Fibroblast of skin of right quadriceps (primary cell): ENCODE data around the gene ADI1.
"Not testable (repeated sequence)": the region's sequence is repeated elsewhere in the genome, so short reads cannot be mapped to it uniquely, and the experiment has no call there.

Source experiments
- DNase-seq: peaks from one replicate; pipeline ENCODE4 v3.0.0-alpha.2; 2013

The ADI1 gene

DNA sequence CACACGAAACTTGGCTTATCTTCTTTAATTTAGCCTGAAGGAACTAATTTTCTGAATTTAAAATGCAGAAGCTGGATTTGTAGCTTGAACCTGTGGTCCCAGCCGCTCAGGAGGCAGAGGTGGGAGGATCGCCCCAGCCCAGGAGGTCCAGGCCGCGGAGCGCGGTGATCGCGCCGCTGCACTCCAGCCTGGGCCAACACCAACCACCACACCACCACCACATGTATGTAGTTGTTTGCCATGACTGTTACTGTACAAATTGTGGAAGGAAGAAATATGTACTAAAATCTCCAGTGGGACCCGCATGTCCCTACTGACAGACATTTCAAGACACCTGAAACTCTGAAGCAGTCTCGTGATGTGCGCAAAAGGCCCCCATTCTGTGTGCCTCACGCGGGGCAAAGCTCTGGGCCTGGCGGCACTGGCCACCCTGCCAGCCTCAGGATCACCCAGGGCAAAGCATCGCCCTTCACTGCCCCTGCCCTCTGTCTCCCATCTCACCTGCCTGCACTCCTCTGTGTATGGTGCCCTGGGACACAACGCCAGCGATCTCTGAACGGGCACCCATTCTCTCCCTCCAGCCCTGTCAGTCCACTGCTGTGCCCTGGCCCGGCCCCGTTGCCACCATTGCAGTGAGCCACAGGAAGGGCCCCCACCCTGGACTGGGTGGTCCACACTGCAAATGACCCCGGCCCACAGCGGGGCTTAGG, 10.1 kb upstream of the ADI1 start:
- DNase-seq = no peak

DNA sequence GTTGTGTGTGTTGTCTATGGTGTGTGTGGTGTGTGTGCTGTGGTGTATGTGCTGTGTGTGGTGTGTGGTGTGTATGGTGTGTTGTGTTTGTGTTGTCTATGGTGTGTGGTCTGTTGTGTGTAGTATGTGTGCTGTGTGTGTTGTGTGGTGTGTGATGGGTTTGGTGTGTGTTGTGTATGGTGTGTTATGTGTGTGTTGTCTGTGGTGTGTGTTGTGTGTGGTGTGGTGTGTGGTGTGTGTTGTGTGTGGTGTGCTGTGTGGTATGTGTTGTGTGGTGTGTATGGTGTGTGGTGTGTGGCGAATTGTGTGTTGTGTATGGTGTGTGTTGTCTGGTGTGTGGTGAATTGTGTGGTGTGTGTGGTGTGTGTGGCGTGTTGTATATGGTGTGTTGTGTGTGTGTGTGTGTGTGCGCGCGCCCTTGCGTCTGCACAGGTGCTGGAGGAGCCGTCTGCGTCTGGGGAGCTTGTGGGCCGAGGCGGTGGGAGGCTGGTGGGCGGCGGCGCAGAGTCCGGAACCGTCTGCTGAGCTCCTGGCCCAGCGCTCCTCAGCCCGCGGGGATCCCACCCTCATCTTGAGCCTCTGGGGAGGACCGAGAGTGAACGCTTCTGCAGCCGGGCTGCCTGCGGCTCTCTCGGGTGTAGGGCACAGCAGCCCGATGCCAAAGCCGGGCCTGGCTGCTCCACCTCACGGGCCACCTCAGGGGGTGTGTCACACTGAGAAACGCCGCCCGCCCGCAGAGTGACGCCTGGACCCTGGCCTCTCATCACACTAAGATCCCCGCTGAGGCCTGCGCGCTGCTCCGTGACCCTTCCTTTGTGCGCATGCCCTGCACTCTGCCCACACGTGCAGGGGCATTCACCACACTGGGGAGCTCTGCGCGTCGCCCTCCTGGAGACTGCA, 8.8 kb upstream of the ADI1 start:
- no peak for DNase-seq

DNA sequence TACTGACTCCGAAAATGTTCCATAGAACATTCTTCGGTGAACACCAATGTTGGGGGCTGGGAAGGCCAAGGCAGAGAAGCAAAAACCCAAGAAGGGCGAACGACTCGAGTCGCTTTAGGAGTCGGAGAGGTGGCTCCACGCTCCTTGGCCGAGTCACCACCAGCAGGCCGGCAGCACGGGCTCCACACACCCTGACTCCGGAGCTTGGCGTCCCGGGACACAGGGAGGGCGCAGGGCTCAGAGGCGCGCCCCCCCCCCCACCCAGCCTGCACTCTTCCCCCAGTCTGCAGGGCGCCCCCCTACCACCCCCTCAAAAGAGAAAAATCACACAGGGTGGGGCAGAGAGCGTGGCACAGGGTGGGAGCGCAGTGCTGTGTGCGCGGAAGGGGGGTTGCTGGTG, 7.5 kb upstream of the ADI1 start:
- DNase-seq = no peak

DNA sequence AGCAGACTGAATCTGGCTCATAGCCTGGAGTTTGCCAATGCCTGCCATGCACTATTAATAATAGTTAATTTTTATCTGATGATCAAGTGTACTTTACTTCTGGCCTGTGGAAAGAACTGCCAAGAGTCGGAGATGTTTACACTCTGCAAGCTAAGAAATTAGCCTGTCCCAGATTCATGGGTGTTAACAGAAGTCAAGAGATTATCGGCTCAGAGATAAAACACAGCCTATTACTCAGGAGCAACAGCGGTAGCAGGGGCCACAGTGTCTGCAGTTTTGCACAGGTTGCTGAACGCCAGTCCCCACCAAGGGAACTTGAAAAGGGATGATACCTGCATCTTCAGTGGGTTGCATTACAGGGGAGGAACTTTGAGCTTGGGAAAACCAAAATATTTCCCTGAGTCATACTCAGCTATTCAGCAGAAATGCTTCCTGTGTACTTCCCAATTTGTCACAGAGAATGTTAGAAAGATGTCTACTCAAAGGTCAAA, 4.3 kb upstream of the ADI1 start:
- DNase-seq = peak; percentile 40

DNA sequence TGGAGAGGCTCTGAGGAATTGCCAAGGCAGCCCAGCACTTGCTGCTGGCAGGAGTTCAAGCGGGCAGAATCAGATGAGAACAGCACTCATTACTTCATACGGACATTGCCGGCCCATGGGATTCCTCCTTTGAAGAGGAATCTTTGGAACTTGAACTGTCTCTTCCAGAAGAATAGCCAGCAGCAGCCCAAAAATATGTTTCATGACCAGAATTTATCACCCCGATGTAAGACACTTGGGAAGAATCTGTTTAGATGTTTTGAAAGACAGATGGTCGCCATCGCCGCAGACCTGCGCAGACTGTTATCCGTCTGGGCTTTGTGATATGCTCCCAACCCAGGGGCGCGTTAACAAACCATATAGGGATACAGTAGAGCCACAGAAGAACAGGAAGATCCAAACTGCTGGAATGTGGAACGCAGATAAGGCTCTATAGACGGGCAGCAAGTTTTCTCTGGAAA, 3.7 kb upstream of the ADI1 start:
- DNase-seq = peak; percentile 37

DNA sequence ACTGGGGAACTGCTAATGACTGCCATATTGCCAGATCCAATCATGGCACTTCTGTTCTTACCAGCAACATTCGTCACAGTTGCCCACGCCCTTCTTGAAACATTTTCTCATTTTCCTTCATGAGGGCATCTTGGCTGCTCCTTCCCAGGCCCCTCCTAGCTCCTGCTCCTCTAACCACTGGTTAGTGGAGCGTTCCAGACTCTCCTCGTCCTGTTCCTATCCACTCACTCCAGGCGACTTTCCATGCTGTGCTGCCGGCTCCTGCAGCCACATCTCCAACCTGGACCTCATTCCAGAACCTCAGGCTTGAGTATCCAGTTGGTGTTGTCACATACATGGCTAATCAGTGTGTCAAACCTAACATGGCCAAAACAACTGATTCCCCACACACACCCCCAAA, 1.3 kb upstream of the ADI1 start:
- no peak for DNase-seq

DNA sequence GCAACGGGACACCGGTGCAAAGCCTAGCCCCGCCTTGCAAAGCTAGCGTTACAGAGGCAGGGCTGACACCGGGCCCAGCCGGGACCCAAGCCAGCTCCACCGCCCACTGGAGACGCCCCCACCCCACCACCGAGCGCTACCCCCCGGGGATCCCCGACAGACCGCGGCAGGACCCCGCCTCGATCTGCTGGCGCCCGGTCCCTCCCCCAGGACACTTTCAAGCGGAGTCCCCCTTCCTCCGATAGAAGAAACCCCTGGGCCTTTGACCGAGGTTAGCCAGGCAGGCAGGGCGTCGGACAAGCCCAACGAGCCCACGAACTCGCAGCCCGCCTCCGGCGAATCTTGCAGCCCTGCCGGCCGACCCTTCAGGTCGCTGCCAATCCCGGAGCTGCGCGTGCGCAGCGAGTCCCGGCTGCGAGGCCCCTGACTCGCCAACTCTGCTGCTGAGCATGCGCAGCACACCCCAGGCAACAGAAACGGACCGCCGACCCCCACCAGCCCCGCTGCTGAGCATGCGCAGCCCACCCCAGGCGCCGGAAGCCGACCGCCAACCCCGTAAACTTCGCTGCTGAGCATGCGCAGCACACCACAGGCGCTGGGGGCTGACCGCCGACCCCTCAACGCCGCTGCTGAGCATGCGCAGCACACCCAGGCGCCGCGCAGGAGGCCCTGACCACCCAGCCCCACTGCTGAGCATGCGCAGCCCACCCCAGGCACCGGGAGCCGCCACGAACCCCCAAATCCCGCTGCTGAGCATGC, 656 bp downstream of the ADI1 start:
- peak; percentile 97 for DNase-seq

DNA sequence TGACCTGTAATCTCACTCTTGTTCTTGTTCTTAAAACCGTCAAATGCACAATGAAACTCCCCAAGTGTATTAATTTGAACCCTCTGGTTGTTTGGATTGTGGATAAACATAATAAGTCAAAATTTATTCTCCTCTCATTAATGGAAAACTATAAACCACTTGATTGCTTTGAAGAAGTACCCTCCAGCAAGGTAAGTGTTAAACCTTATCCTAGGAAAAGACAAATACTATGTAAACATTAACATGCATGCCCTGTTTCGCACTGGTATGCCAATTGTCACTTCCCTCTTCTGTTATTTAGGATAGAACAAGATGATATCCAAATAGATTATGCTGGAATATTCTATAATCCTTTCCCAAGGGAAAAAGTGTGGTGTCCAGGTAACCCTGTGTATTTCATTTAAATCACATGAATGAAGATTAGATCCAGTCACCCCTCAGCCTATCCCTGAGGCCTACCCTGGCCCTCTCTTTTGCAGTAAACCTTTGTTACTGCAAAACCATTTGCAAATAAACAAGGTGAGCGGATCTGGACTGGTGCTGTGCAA, 1.3 kb downstream of the ADI1 start:
- no peak for DNase-seq

DNA sequence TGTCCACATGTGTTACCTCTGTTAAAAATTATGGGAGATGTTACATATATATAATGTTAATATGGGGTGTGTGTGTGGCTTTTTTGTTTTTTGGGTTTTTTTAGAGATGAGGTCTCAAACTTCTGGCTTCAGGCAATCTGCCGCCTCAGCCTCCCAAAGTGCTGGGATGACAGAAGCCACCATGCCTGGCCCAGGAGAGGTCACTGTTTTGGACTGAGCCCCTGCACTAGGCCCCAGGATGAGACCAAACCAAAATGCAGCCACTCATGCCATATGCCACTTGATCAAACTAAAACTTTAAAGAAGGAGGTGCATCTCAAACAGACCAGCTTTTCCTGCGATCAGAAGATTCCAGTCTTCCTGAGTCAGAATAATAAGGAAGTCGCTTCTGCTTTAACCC, 2.5 kb downstream of the ADI1 start:
- no peak for DNase-seq

DNA sequence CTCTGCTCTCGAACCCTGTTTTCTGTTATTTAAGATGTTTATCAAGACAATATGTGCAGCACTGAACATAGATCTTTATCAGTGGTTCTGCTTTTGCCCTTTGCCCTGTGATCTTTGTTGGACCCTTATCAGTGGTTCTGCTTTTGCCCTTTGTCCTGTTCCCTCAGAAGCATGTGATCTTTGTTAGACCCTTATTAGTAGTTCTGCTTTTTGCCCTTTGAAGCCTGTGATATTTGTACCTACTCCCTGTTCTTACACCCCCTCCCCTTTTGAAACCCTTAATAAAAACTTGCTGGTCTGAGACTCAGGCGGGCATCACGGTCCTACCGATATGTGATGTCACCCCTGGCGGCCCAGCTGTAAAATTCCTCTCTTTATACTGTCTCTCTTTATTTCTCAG, 3.9 kb downstream of the ADI1 start:
- not testable (repeated sequence) for DNase-seq

DNA sequence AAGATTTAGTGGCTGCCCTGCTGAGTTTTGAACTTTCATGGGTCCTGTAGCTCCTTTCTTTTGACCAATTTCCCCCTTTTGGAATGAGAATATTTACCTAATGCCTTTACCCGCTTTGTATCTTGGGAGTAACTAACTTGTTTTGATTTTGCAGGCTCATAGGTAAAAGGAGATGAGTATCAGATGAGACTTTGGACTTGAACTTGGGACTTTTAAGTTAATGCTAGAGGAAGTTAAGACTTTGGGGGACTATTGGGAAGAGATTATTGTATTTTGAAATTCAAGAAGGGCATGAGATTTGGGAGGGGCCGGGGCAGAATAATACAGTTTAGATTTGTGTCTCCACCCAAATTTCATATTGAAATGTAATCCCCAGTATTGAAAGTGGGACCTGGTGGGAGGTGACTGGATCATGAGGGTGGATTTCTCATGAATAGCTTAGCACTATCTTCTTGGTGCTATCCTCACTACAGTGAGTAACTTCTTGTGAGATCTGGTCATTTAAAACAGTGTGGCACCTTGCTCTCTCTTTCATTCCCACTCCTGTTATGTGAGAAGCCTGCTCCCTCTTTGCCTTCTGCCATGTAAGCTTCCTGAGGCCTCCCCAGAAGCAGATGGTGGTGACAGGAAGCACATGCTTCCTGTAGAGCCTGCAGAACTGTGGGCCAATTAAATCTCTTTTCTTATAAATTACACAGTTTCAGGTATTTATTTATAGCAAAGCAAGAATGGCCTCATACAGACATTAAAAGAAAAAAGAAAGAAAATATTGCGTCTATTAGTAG, 6.1 kb downstream of the ADI1 start:
- no peak for DNase-seq

DNA sequence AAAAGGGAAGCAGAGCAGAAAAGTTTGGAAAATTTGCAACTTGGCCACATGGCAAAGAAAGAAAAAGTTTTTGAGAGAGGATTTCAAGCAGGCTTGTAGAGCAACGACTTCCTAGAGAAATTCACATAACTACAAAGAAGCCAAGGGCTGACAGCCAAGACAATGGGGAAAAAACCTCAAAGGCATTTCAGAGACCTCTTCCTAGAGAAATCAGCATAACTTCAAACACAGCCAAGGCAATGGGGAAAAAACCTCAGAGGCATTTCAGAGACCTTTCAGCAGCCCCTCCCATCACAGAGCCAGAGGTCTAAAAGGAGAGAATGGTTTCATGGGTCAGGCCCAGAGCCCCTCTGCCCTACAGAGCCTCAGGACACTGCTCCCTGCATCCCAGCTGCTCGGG, 7.2 kb downstream of the ADI1 start:
- DNase-seq = no peak

DNA sequence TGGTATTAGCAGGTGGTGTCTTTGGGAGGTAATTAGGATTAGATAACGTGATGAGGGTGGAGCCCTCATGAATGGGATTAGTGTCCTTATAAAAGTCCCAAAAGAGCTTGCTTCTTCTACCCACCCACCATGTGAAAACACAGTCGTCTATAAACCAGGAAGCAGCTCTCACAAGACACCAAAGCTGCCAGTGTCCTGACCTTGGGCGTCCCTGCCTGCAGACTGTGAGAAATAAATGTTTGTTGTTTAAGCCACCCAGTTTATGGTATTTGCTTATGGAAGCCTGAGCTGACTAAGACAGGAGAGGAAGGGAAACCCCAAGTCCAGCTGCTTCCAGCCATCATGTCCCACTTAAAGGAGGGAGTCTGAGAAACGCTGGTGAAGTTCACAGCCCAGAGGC, 13.6 kb downstream of the ADI1 start:
- no peak for DNase-seq

DNA sequence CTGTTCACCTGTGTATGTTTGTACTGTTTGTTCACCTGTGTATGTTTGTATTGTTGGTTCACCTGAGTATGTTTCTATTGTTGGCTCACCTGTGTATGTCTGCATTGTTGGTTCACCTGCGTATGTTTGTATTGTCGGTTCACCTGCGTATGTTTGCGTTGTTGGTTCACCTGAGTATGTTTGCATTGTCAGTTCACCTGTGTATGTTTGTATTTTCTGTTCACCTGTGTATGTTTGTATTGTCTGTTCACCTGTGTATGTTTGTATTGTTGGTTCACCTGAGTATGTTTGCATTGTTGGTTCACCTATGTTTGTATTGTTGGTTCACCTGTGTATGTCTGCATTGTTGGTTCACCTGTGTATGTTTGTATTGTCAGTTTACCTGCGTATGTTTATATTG, 14.6 kb downstream of the ADI1 start:
- no peak for DNase-seq

DNA sequence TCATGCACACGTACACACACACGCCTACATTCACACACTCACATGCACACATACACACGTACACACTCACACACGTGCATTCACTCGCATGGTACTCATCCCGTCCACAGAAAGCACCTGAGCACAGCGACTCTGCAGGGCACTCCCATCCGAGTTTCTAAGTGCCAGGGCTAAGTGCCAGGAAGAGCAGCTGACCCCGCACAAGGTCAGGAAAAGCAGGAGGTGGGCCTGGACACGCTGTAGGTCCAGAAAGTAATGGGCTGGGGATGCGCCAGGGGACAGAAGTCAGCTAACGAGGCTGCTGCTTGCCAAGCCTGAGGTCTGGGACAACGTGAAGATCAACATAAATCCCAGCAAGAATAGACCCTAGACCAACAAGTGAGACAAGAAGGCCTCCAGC, 15.8 kb downstream of the ADI1 start:
- DNase-seq = no peak

DNA sequence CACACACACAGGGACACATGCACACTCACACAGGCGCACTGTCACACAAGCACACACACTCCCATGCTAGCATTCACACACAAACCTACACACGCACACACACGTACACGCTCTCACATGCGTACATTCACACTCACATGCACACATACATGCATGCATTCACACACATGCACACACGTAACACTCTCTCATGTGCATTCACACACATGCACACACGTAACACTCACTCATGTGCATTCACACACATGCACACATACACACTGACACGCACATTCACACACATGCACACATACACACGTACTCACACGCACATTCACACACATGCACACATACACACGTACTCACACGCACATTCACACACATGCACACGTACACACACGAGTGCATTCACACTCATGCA, 16.3 kb downstream of the ADI1 start:
- DNase-seq = no peak

DNA sequence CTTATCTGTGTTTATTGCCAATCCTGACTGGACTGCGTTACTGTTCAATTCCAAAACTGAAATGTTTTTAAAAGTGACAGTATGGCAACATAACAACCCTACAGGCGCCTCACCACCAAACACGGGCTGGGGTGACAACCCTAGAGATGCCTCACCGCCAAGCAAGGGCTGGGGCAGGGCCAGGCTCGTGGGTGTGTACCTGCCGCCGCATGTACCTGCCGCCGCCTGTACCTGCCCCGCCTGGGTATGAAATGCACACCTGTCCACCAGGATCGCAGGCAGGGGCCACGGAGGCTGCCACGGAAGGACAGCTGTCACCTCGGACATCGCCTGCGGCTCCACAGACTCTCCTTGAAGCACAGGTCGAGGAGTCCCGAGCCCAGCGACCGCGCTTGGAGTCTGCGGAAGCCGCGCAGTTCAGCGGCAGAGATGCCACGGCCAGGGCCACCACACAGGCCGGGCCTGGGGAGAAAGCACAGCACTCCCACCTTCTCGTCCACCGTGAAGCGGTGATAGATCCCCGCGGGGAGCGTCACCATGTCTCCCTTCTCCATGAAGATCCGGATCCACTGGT, 18.9 kb downstream of the ADI1 start:
- no peak for DNase-seq

DNA sequence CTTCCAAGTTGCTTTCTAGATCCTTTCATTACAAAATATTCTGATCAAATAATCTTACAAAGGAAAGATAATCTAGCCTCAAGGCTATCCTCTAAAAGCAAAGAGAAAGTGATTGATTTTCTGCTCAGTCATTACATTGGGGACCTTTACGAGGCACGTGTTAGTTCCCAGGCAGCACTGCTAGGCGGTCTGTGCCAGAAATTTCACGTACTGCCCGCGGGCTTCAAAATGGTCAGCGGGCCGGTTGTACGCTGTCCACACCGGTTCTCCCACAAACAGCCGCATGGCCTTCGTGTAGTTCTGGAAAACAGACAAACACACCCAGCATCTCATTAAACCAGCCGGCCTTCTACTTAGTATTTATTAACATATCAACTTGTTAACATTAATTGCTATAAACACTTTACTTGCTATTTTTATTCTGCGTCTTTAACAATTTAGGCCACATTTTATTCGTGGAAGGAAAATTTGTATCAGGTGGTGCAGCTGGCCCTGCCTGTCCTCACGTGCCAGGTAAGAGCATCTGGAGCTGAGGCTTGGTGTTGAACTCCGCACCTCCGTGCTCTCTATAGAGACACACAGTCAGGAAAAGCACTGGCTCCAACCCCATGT, 20.4 kb downstream of the ADI1 start:
- DNase-seq = no peak

DNA sequence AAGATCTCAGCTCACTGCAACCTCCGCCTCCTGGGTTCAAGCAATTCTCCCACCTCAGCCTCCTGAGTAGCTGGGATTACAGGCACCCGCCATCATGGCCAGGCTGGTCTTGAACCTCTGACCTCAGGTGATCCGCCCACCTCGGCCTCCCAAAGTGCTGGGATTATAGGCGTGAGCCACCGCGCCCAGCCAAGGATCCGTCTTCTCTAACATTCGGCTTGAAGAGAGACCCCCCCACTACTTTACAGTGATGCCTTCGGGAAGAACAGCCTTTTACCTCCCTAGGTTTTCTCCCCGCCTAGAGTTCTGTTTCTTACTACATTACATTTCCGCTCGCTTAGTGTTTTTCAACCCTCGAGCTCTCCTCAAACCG, 22.6 kb downstream of the ADI1 start:
- DNase-seq = not testable (repeated sequence)

DNA sequence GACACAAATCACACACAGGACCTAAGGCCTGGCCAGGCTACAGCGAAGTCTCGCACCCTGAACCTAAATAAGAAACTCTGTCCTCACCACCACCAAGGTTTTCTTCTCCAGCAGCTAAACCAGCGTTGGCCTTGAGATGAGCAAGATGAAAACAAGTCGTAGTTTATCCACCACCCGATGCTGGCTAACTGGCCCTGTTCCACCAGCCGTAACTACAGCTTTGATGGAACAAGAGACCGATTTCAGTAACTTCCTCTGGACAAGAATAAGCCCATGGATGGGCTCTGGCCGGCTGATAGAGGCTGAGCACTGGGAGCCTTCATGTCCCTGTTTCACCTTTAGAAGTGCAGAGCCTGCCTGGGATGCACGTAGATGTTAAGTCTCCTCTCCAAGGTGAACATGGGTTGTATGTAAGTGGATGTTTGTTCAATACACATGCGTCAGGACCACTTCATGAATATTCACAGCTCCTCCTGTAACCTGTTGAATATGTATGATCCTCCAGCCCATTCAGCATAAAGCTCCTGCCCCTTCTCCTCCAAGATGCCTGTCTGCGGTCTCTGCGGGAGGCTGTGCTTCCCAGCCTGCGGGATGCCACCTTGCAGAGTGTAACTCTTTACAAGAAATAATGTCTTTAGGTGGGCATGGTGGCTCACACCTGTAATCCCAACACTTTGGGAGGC, 24.2 kb downstream of the ADI1 start:
- no peak for DNase-seq

DNA sequence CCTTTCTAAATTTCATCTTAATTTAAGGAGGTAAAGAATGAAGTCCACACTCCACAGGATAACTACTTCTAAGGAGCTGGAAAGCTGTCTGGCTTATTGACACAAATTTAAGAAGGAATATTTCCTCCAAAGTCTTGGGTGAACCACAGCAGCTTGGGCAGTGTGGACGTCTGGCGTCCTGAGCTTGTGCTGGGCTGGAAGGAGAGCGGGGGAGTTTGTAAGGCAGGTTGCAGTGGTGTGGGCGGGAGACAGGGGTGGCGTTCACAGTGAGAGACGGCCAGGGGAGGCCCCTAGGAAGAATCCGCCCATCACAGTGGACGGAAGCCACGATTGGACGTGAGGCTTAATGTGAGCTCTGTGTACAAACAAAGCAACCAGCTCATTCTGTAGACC, 25.7 kb downstream of the ADI1 start:
- DNase-seq = no peak
